Smooth muscle cell (in vitro differentiated cells): ENCODE results near the gene SPACA5. TPM values are rescaled to one million over a fixed set of nuclear protein-coding genes. Genes with fewer than 3 reads are reported as not detected.

Experiments used
- DNase-seq: peaks from one replicate; lab custom pipeline; 2025; ENCODE audit not compliant: unreplicated experiment; lab: John Stamatoyannopoulos, UW
- H2AFZ ChIP-seq: fragments of 200-600 bp; sonication (generic); 2 replicates; pipeline ENCODE4 v1.6.0; 2016; ENCODE audit warnings: antibody characterized with exemption, low read depth, mild to moderate bottlenecking
- H3F3A ChIP-seq: fragments of 200-600 bp; sonication (generic); 2 replicates; pipeline ENCODE4 v1.6.0; 2017; ENCODE audit warnings: antibody characterized with exemption, low read depth
- H3K27ac ChIP-seq: fragments of 200-600 bp; sonication (generic); 2 replicates; pipeline ENCODE4 v1.5.1; 2016; ENCODE audit warnings: low read depth, mild to moderate bottlenecking
- H3K27me3 ChIP-seq: fragments of 200-600 bp; sonication (generic); 2 replicates; pipeline ENCODE4 v1.6.1; 2016; ENCODE audit warnings: low read depth, mild to moderate bottlenecking
- H3K36me3 ChIP-seq: fragments of 200-600 bp; sonication (generic); 2 replicates; pipeline ENCODE4 v1.5.1; 2016; ENCODE audit warnings: low read depth
- H3K4me1 ChIP-seq: fragments of 200-600 bp; sonication (generic); 2 replicates; pipeline ENCODE4 v1.5.1; 2016; ENCODE audit warnings: low read depth
- H3K4me2 ChIP-seq: fragments of 200-600 bp; sonication (generic); 2 replicates; pipeline ENCODE4 v1.6.0; 2016; ENCODE audit warnings: mild to moderate bottlenecking
- H3K4me3 ChIP-seq: fragments of 200-600 bp; sonication (generic); 2 replicates; pipeline ENCODE4 v1.5.1; 2016; ENCODE audit warnings: mild to moderate bottlenecking
- H3K79me2 ChIP-seq: fragments of 200-600 bp; sonication (generic); 2 replicates; pipeline ENCODE4 v1.6.0; 2016; ENCODE audit warnings: low read depth, mild to moderate bottlenecking
- H3K9ac ChIP-seq: fragments of 200-600 bp; sonication (generic); 2 replicates; pipeline ENCODE4 v1.6.0; 2016; ENCODE audit warnings: low read depth
- H3K9me3 ChIP-seq: fragments of 200-600 bp; sonication (generic); replicated peaks from 2 replicates; pipeline ENCODE4 v1.5.1; 2016; ENCODE audit warnings: low read depth
- H4K20me1 ChIP-seq: fragments of 200-600 bp; sonication (generic); 2 replicates; pipeline ENCODE4 v1.6.0; 2016; ENCODE audit warnings: low read depth
- WGBS: methylation state at CpG from one replicate; pipeline ENCODE4 v1.1.7; 2016; ENCODE audit warnings: low lambda C conversion rate; 5-methylcytosine and 5-hydroxymethylcytosine counted together
- polyA plus RNA-seq: library from polyadenylated mRNA; unstranded; fragments of >200 nt; fragmentation: Nextera tagmentation; extraction: Ambion mirVana; gene quantifications from 2 replicates; pipeline ENCODE4 v1.2.1, GENCODE V29; 2016
- total RNA-seq: library from RNA; depleted of rRNA; stranded (reverse); fragments of >200 nt; gene quantifications from 2 replicates; pipeline ENCODE4 v1.2.3, GENCODE V29; 2014
- TF ChIP-seq, protein P1 (sequence below): fragments of 200-600 bp; sonication (generic); IDR thresholded peaks from 2 replicates; pipeline ENCODE4 v1.5.1; 2017; ENCODE audit warnings: borderline replicate concordance, mild to moderate bottlenecking, antibody characterized with exemption; ENCODE audit not compliant: insufficient read depth, poor library complexity, severe bottlenecking

SPACA5 gene
- total and polyA plus RNA-seq, 2 experiments from 2014 or later, result not detected

GRCh38 chrX:48035891-48036290 lies 29.1 kb downstream of the SPACA5 start:
- no peaks in the 10 kb centered on the region for H3K27me3 ChIP-seq
- H3K27ac ChIP-seq, result peak overlapping the region; percentile 4
- H4K20me1 ChIP-seq, result no peaks in the 10 kb centered on the region
- no peak overlapping the region for H3K9ac ChIP-seq
- H3K36me3 ChIP-seq, result no peaks in the 10 kb centered on the region
- H3K9me3 ChIP-seq, result no peaks in the 10 kb centered on the region
- H3F3A ChIP-seq, result no peaks in the 10 kb centered on the region
- 39% methylated on average over 4 of the region's 4 CpGs for WGBS
- H3K4me3 ChIP-seq, result no peak overlapping the region
- DNase-seq, result no peak
- H3K79me2 ChIP-seq, result no peaks in the 10 kb centered on the region
- TF ChIP-seq, protein P1, sequence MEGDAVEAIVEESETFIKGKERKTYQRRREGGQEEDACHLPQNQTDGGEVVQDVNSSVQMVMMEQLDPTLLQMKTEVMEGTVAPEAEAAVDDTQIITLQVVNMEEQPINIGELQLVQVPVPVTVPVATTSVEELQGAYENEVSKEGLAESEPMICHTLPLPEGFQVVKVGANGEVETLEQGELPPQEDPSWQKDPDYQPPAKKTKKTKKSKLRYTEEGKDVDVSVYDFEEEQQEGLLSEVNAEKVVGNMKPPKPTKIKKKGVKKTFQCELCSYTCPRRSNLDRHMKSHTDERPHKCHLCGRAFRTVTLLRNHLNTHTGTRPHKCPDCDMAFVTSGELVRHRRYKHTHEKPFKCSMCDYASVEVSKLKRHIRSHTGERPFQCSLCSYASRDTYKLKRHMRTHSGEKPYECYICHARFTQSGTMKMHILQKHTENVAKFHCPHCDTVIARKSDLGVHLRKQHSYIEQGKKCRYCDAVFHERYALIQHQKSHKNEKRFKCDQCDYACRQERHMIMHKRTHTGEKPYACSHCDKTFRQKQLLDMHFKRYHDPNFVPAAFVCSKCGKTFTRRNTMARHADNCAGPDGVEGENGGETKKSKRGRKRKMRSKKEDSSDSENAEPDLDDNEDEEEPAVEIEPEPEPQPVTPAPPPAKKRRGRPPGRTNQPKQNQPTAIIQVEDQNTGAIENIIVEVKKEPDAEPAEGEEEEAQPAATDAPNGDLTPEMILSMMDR, result no peak
- H3K4me2 ChIP-seq, result peak overlapping the region; percentile 12
- no peaks in the 10 kb centered on the region for H3K4me1 ChIP-seq
- H2AFZ ChIP-seq, result no peak overlapping the region

GRCh38 chrX:48043056-48043455 lies 36.3 kb downstream of the SPACA5 start:
- H3K9ac ChIP-seq, result no peak overlapping the region

DNA sequence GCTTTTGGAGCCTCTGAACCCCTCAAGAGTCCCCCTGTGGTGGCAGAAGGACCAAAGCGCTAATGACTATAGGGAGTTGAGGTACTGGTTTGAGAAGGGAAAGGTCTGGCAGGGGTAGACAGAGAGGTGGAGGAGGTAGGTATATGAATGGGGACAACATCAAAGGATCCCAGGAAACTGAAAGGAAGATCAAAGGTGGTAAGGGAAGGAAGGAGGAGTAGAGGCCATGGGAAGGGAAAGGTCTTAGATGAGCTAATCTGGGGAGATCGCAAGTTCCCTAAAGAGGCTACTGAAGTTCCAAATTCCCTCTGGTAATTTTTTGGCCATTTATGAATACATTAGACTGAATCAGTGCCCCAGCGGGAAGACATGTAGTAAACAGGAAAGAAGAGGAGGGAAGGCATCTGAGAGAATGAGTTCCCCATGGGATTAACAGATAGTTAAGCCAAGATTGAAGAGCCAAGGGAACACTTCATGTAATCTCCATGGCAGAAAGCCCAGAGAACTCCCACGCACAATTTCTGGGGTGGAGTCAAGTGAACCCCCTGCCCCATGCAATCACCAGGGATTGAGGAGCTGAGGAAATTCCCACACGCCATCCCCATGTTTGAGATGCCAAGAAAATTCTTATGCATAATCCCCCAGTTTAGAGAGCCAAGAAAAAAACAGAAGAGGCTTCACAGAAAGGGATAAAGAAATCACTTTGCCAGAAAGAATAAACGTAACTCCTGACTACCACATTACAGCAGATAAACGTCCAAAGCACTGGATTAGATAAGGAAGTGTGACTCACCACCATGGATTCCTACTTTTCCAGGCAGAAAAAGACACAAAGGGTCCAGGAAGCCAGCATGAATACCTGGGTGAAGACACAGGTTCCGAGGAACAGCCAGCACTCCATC lies 38.9 kb downstream of the SPACA5 start:
- Histone ChIP-seq H2AFZ (no peak overlapping the region), H3K27me3 (no peaks in the 10 kb centered on the region), H3K9ac (peak overlapping the region; percentile 0), H3K4me3 (no peak overlapping the region), H3K9me3 (no peaks in the 10 kb centered on the region), H3K4me1 (no peaks in the 10 kb centered on the region), H3K4me2 (peak overlapping the region; percentile 63), H3K27ac (peak overlapping the region; percentile 72), H3K36me3 (no peaks in the 10 kb centered on the region), H3F3A (no peaks in the 10 kb centered on the region), H4K20me1 (no peaks in the 10 kb centered on the region), H3K79me2 (no peaks in the 10 kb centered on the region)
- peak; percentile 8 for DNase-seq
- TF ChIP-seq, protein P1, result no peak
- 42% methylated on average over 8 of the region's 8 CpGs for WGBS

More at GRCh38 chrX:48043056-48043455, 36.3 kb downstream of the SPACA5 start:
- Histone ChIP-seq H3K9me3 (no peaks in the 10 kb centered on the region), H3K27me3 (no peaks in the 10 kb centered on the region), H3K4me3 (no peak overlapping the region), H3F3A (no peaks in the 10 kb centered on the region), H3K36me3 (no peaks in the 10 kb centered on the region), H2AFZ (no peak overlapping the region), H3K79me2 (no peaks in the 10 kb centered on the region), H3K4me1 (no peaks in the 10 kb centered on the region), H3K4me2 (peak overlapping the region; percentile 26), H3K27ac (no peak overlapping the region), H4K20me1 (no peaks in the 10 kb centered on the region)
- whole genome bisulfite sequencing, result 30% methylated on average over 4 of the region's 4 CpGs
- TF ChIP-seq, protein P1, result no peak
- no peak for DNase-seq
